ENCODE measurements around the gene KCNMB1.
"Not testable (repeated sequence)": the region's sequence is repeated elsewhere in the genome, so short reads cannot be mapped to it uniquely, and the experiment has no call there.

Gene KCNMB1

GRCh38 chr5:170413897-170414296 lies 24.7 kb upstream of the KCNMB1 start:
- no peak for DNase-seq

DNA sequence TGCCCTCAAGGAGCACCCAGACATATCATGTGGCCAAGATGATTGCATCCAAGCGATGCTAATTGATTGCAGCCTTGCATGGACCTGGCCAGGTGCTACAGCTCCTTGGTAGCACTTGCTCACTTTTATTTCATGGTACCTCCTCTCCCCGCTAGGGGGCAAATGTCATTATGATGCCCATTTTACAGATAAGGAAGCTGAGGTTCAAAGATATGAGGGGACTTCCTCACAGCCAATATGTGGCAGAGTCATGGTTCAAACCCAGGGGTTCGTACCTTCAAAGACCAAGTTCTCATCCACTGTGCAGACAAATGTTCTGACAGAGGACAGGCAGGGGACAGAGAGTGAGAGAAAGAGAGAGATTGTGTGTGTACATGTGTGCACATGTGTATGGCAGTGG lies 21.9 kb upstream of the KCNMB1 start:
- DNase-seq = no peak

GRCh38 chr5:170410401-170410800 lies 21.2 kb upstream of the KCNMB1 start:
- DNase-seq = no peak

- DNase-seq = peak; percentile 35
Observed at GRCh38 chr5:170408877-170409660, 19.9 kb upstream of the KCNMB1 start.

DNA sequence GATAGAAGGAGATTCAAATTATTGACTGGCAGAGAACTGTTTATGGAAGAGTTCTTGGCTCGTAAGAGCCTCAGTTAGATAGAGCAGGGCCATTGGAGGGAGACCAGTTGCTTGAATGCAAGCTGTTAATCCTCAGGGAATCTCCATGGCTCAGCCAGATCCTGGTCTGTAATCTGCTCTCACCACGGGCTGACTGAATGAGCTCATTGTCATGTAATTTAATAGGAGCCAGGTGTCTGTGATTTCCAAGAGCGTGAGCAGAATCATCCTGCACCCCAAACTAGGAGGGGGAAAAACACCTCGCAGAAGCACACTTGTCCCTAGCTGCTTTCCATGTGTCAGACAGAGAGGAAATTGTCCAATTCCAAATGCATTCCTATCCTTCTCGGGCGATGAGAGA lies 19.1 kb upstream of the KCNMB1 start:
- peak; percentile 86 for DNase-seq

- no peak for DNase-seq
Observed at GRCh38 chr5:170407062-170407461, 17.9 kb upstream of the KCNMB1 start.

DNA sequence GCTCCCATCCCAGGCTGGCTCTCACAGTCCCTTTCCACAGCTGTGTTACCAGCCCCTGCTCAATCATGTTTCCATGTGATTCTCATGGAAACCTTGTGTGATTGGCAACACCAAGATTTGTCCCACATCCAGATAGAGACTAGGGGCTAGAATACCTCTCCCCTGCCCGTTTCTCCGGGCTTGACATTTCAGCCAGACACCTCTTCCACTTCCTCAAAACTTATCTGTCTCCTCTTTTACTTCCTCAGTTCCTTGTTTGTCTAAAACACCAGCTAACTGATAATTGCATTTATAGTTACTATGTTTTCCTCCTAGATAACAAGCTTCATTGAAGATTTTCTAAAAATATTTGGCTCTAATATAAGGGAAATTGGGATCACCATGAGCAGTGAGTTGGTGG lies 16.6 kb upstream of the KCNMB1 start:
- DNase-seq = peak; percentile 1

DNA sequence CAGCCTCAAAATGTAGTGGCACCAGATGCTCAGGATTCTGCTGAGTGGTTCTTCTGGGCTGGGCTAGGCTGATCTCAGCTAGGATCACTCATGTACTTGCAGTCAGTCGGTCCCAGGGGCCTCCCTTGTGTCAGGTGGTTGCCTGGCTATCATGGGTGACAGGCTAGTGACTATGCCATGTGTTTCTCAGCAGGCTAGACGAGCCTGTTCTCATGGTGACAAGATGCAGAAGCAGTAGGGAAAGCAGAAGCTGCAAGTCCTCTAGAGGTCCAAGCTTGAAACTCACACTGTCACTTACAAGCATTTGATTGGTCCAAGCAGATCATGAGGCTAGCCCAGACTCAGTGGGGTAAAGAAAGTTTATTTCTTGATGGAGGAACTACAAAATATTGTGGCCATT lies 15.2 kb upstream of the KCNMB1 start:
- DNase-seq = peak; percentile 0

DNA sequence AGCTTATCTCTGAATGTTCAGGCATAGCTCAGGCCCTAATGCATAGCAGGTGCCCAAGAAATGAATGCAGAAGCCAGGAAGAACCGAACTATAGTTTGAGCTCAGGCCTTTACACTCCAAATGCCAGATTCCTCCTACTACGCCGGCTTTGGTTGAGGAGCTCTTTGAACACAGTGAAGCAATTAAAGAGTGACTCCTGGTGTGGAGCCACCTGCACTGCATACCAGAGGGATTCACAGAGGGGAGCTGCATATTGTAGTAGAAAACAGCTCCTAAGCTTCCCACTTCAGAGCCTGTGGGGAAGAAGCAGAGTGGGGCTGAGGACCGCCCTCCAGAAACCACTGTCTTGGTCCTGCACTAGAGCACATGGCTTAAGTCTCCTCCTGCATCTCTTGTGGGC lies 14.5 kb upstream of the KCNMB1 start:
- no peak for DNase-seq

GRCh38 chr5:170402508-170402907 lies 13.3 kb upstream of the KCNMB1 start:
- DNase-seq = no peak

DNA sequence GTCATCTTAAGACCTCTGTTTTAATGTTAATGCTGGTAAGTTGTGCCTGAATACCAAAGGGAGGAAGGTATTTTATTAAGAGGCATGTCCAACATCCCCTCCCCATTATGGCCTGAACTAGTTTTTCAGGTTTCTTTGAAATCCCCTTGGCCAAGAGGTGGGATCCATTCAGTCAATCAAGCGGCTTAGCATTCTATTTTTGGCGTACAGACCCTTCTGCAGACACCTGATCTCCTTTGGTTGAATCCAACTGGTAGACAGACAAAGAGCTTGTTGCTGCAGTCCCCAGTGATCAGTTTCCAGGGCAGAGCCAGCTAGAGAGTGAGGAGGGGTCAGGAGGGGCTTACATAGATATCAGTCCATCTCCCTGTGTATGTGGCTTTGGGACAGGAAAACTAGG lies 7.9 kb upstream of the KCNMB1 start:
- no peak for DNase-seq

- no peak for DNase-seq
Observed at GRCh38 chr5:170393958-170394357, 4.8 kb upstream of the KCNMB1 start.

GRCh38 chr5:170393235-170393634 lies 4.1 kb upstream of the KCNMB1 start:
- no peak for DNase-seq

DNA sequence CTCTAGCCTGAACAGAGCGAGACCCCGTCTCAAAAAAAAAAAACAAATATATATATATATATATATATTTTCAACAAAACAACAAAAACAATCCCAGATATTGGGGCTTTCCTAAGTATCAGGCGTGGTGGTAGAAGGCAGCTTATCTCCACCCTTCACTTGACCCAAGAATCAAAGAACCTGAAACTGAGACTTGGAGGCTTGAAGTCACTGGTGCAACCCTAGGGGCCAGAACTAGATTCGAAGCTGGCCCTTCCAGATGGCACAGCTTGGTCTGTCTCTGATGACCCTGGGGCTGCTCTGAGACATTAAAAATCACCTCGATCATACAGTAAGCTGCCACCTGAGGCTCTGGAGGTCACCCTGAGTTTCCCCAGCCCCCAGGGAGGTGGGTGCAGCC lies 1.3 kb upstream of the KCNMB1 start:
- DNase-seq = no peak

GRCh38 chr5:170389550-170389892 lies 354 bp upstream of the KCNMB1 start:
- no peak for DNase-seq

DNA sequence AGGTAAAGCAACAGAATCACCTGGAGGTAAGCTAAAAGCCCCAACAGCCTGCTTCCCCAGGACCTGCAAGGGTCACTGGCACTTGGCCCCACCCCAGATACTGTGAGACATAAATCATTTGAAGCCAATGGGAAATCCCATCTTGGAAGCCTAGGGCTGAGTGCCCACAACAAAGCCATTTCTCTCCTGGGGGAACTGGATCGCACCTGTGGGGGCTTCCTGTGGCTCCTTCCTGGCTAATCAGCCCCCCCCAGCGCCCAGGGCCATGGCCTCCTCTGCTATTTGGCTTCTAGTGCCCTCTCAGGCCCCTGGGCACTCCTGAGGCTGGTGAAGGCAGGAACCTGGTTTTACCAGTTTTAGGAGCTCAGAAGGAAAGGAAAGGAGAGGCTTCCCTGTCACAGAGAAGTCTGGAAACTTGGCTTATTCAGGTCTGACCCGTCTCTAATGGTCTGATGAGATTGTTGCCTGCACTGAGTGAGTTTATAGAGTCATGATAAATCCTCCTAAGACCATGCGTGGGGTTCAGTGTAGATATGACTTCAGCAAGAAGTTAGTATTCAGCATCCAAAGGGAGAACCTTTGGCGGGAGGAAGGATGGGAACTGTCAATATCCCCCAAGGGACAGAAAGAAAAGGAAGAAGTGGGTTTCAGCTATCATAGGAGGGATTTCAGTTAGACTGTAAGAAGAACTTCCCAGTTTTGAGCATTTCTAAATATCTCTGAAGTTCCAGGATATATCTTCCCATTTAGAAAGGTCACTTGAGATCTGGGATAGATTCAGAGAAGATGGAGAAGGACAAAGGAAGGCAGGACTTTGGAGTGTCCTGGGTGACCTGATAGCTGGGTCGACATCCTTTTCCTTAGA lies 1.2 kb downstream of the KCNMB1 start:
- no peak for DNase-seq

- no peak for DNase-seq
Observed at GRCh38 chr5:170386743-170387395, 2.3 kb downstream of the KCNMB1 start.

DNA sequence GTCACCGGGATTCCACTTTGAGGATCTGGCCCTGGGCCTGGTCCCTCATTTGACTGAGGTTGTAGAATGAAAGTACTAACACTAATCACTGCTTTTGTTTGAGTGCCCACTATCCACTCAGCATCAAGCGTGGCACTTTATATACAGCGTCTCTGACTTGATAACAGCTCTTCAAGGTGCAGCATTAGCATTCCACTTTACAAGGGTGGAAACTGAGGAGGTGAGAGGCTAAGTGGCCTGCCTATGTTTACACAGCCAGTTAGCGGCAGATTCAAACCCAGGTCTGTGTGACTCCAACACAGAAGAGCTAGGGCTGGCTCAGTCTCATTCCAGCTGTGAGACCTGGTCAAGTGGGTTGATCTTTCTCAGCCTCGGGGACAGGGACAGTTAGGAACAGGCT lies 5.9 kb downstream of the KCNMB1 start:
- DNase-seq = no peak

DNA sequence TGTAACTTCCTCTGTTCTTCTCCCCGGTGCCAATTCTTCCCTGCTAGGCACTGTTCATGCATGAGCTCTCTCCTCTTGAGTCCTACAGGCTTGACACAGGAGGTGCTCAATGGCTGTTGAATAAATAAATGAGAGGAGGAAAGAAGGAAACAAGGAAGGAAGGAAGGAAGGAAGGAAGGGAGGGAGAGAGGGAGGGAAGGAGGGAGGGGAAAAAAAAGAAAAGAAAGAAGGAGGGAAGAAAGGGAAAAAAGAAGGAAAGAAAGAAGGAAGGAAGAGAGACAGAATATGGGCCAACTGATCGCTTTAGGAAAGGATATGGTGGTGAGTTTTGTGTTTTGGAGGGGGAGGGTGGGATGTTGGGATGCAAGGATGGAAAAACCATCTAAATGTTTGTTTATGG lies 6.4 kb downstream of the KCNMB1 start:
- DNase-seq = no peak

DNA sequence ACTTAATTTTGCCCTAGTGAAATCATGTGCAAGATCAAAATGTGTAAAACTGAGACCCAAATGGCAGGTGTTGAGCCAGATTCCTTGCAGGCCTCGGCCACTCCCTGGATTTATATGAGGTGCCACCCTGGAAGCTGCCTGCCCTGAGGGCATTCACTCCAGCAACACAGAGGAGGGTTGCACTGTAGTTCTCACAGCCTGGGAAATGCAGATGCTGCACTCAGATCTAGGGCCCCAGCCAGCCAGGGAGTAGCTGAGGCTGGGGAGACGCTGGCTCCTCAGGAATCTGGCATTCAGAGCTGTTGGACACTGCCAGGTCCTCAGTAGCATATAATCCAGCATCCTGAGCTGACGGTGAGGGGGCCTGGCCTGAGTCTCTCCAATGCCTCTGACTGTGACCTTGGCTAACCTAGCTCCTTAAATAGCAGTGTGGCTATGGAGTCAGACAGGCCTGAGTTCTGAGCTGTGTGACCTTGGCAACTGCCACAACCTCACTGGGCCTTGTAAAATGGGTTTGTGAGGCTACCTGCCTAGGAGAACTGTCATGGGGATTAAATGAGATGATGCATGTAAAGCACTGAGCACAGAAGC lies 8.7 kb downstream of the KCNMB1 start:
- no peak for DNase-seq

- DNase-seq = no peak
Observed at GRCh38 chr5:170378740-170379139, 10.4 kb downstream of the KCNMB1 start.

- no peak for DNase-seq
Observed at GRCh38 chr5:170377027-170377426, 12.1 kb downstream of the KCNMB1 start.

GRCh38 chr5:170376526-170376925 lies 12.6 kb downstream of the KCNMB1 start:
- DNase-seq = not testable (repeated sequence)

DNA sequence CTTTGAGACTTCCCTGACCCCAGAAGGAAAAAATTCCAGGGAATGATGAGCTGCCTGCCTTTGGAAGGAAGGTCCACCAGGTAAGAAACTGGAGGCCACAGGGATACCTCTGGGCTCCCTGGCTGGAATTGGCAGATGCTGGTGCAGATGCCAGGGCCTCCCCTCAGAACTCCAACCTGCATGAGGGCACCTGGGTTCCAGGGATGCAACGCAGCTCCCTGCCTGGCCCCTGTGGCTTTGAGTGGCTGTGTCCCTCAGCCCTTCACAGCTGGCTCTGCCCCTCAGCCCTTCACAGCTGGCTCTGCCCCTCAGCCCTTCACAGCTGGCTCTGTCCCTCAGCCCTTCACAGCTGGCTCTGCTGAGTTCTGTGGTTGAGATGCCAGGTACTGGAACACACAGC lies 13.9 kb downstream of the KCNMB1 start:
- DNase-seq = no peak
